A549 (cell line): ENCODE data around the gene STOX2. TPM values are rescaled to one million over a fixed set of nuclear protein-coding genes. Genes with fewer than 3 reads are reported as not detected.

Source experiments
- ATAC-seq, 2 experiments: fragments of 200-7000 bp in 1 of 2; fragments of >200 bp in 1 of 2; cut with Nextera tagmentation in 1 of 2; cut with Tn5 transposase in 1 of 2; 3 replicates each; pipeline versions ENCODE4 v1.8.0 to v1.9.1; 2018 to 2020; ENCODE audit warnings: mild to moderate bottlenecking in 1 of 2, moderate library complexity in 1 of 2
- CTCF ChIA-PET: fragments of 300-600 bp; sonication (Branson Sonifier 250); formaldehyde crosslinking; extraction: SDS; loops from one replicate; lab custom pipeline; 2021; ENCODE audit warnings: antibody characterized with exemption, inconsistent platforms; lab: Yijun Ruan, JAX
- POLR2A ChIA-PET: fragments of 350-600 bp; formaldehyde crosslinking; extraction: SDS; loops from one replicate; lab custom pipeline; 2021; ENCODE audit warnings: antibody characterized with exemption, inconsistent platforms; lab: Yijun Ruan, JAX
- DNase-seq, 2 experiments: peaks; one replicate each; pipeline versions ENCODE4 v3.0.0 to v3.0.0-alpha.2; 2011 to 2016; ENCODE audit warnings: low read depth in 1 of 2, low spot score in 1 of 2
- FAIRE-seq: peaks from 2 replicates; lab custom pipeline; 2011; peaks lifted over from hg19 to GRCh38; lab: Jason Lieb, UNC
- H3K27ac ChIP-seq, 2 experiments: fragments of >200 bp; sonication (Bioruptor Twin); formaldehyde crosslinking; 3 replicates each; pipeline ENCODE4 v1.5.1; 2016 to 2017
- H3K4me1 ChIP-seq: fragments of >200 bp; sonication (Bioruptor Twin); formaldehyde crosslinking; 3 replicates; pipeline ENCODE4 v1.6.1; 2016
- H3K4me2 ChIP-seq: fragments of >200 bp; sonication (Bioruptor Twin); formaldehyde crosslinking; 3 replicates; pipeline ENCODE4 v1.6.1; 2016
- H3K4me3 ChIP-seq: fragments of >200 bp; sonication (Bioruptor Twin); formaldehyde crosslinking; 3 replicates; pipeline ENCODE4 v1.5.1; 2016
- H3K9me3 ChIP-seq: fragments of >200 bp; sonication (Bioruptor Twin); formaldehyde crosslinking; 3 replicates; pipeline ENCODE4 v1.6.1; 2016
- ATOH8 ChIP-seq: fragments of 250-450 bp; sonication (Bioruptor Pico); IDR thresholded peaks from 2 replicates; pipeline ENCODE4 v1.5.0; 2020; ENCODE audit warnings: low read depth, mild to moderate bottlenecking, moderate library complexity
- BCL3 ChIP-seq: fragments of >200 bp; sonication (Bioruptor Twin); formaldehyde crosslinking; IDR thresholded peaks from 3 replicates; pipeline ENCODE4 v1.6.1; 2016
- CEBPB ChIP-seq, 2 experiments: fragments of >200 bp in 1 of 2; sonication (Bioruptor Twin) in 1 of 2; formaldehyde crosslinking in 1 of 2; IDR thresholded peaks; 2 replicates each; pipeline ENCODE4 v1.6.1; 2012 to 2016
- CHD2 ChIP-seq: fragments of 150-350 bp; IDR thresholded peaks from 2 replicates; pipeline ENCODE4 v1.6.1; 2014; ENCODE audit warnings: low read length; ENCODE audit not compliant: partially characterized antibody
- EHMT2 ChIP-seq: fragments of 200-600 bp; sonication (generic); IDR thresholded peaks from 2 replicates; pipeline ENCODE4 v1.6.1; 2016; ENCODE audit warnings: antibody characterized with exemption, low read depth, mild to moderate bottlenecking, moderate library complexity
- GATA3 ChIP-seq: IDR thresholded peaks from 2 replicates; pipeline ENCODE4 v1.6.1; 2012; ENCODE audit warnings: borderline replicate concordance
- HEYL ChIP-seq: fragments of 250-450 bp; sonication (Bioruptor Pico); IDR thresholded peaks from 2 replicates; pipeline ENCODE4 v1.8.0; 2021; ENCODE audit warnings: mild to moderate bottlenecking, moderate library complexity
- HOXB5 ChIP-seq: fragments of 250-450 bp; sonication (Bioruptor Pico); IDR thresholded peaks from 2 replicates; pipeline ENCODE4 v1.5.0; 2020; ENCODE audit warnings: mild to moderate bottlenecking, moderate library complexity
- JUNB ChIP-seq: fragments of >200 bp; sonication (Bioruptor Twin); formaldehyde crosslinking; IDR thresholded peaks from 2 replicates; pipeline ENCODE4 v1.6.1; 2016
- KDM1A ChIP-seq: fragments of 200-600 bp; sonication (generic); IDR thresholded peaks from 2 replicates; pipeline ENCODE4 v1.6.1; 2016; ENCODE audit warnings: low read depth, mild to moderate bottlenecking
- MAX ChIP-seq: IDR thresholded peaks from 2 replicates; pipeline ENCODE4 v1.6.1; 2012
- NFE2L2 ChIP-seq: fragments of 150-350 bp; conservative IDR thresholded peaks from 2 replicates; pipeline ENCODE4 v1.6.1; 2014; ENCODE audit warnings: low read length
- PBX3 ChIP-seq: IDR thresholded peaks from 2 replicates; pipeline ENCODE4 v1.6.1; 2012
- POLR2A ChIP-seq: IDR thresholded peaks from 2 replicates; pipeline ENCODE4 v1.6.1; 2012; ENCODE audit warnings: mild to moderate bottlenecking, low read length
- POLR2AphosphoS2 ChIP-seq: conservative IDR thresholded peaks from 2 replicates; pipeline ENCODE4 v1.6.1; 2012; ENCODE audit warnings: low read length, improper control_type of control experiment, inconsistent platforms
- RAD21 ChIP-seq, 2 experiments: fragments of >200 bp in 1 of 2; sonication (Bioruptor Twin) in 1 of 2; formaldehyde crosslinking in 1 of 2; IDR thresholded peaks in 1 of 2; conservative IDR thresholded peaks in 1 of 2; 2 replicates in 1 of 2; 3 replicates in 1 of 2; pipeline ENCODE4 v1.6.1; 2012 to 2018; ENCODE audit warnings: inconsistent platforms in 1 of 2
- RCOR1 ChIP-seq: fragments of 150-350 bp; IDR thresholded peaks from 2 replicates; pipeline ENCODE4 v1.6.1; 2014; ENCODE audit warnings: antibody characterized with exemption, low read length, low read depth
- RFX5 ChIP-seq: fragments of 450-650 bp; IDR thresholded peaks from 2 replicates; pipeline ENCODE4 v1.7.1; 2014; ENCODE audit warnings: antibody characterized with exemption, mild to moderate bottlenecking, moderate library complexity
- SREBF2 ChIP-seq: fragments of 450-650 bp; IDR thresholded peaks from 2 replicates; pipeline ENCODE4 v1.6.1; 2014; ENCODE audit warnings: mild to moderate bottlenecking, moderate library complexity
- TFCP2L1 ChIP-seq: fragments of 250-450 bp; sonication (Bioruptor Pico); IDR thresholded peaks from 2 replicates; pipeline ENCODE4 v1.5.0; 2021; ENCODE audit warnings: mild to moderate bottlenecking
- TP53 ChIP-seq: fragments of 250-450 bp; sonication (Bioruptor Pico); IDR thresholded peaks from 2 replicates; pipeline ENCODE4 v1.5.0; 2021; ENCODE audit warnings: mild to moderate bottlenecking, moderate library complexity
- ZC3H11A ChIP-seq: fragments of 450-650 bp; IDR thresholded peaks from 2 replicates; pipeline ENCODE4 v1.6.1; 2014; ENCODE audit warnings: antibody characterized with exemption, mild to moderate bottlenecking
- ZNF302 ChIP-seq: fragments of 250-450 bp; sonication (Bioruptor Pico); IDR thresholded peaks from 2 replicates; pipeline ENCODE4 v1.9.0; 2021; ENCODE audit warnings: inconsistent platforms, mild to moderate bottlenecking, moderate library complexity
- WGBS: methylation state at CpG from one replicate; pipeline ENCODE4 v1.1.6; 2017; ENCODE audit errors: missing lambda C conversion rate; 5-methylcytosine and 5-hydroxymethylcytosine counted together
- polyA plus RNA-seq, 4 experiments: library from polyadenylated mRNA; depleted of rRNA in 3 of 4; stranded (reverse); fragments of >200 nt; fragmentation: RNase III in 1 of 4; extraction: RNeasy Plus Mini Kit Qiagen cat#74134 plus additional on column Dnase treatment in 1 of 4; gene quantifications; 2 replicates in 3 of 4; 3 replicates in 1 of 4; pipeline ENCODE4 v1.2.3, GENCODE V29; 2011 to 2017
- TF ChIP-seq, protein P1 (sequence below): fragments of 450-650 bp; IDR thresholded peaks from 2 replicates; pipeline ENCODE4 v1.6.1; 2014; ENCODE audit warnings: antibody characterized with exemption

Gene STOX2
- polyA plus RNA-seq, 2 of the 4 experiments (the other 2 are of a cell fraction) = 2.7 to 5.2 TPM

DNA sequence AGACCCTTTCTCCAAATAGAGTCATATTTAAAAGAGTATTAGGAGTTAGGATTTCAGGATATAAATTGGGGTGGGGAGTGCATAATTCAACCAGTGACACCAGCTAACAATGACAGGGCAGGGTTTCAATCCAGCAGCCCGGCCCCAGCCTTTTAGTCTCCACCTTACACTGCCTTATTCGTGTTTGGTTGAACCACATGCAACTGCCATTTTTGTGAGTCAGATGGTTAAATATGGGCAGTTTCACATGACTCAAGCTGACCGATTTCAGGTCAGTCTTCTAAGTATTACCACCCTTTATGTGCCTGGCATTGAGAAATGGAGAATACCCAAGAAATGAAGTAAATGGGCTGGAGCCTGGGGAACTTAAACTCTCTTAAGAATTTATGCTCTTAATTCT, 102.8 kb downstream of the STOX2 start (continued):
- TF ChIP-seq RCOR1 (no peak), KDM1A (no peak), ATOH8 (CRISPR knock-in tag) (no peak), EHMT2 (no peak), NFE2L2 (no peak), ZC3H11A (no peak), BCL3 (no peak), POLR2A (no peak), HOXB5 (CRISPR knock-in tag) (no peak), SREBF2 (no peak), CEBPB (IDR thresholded peaks at IDR 0.05) (no peak)
- TF ChIP-seq, all 56 proteins: peak for 0

- FAIRE-seq (no peak), DNase-seq (no peak), ATAC-seq (no peak)
- H3K9me3 ChIP-seq = no peaks in the 10 kb centered on the region
- no peak overlapping the region for H3K4me3 ChIP-seq
- H3K4me1 ChIP-seq = no peaks in the 10 kb centered on the region
- POLR2A ChIA-PET = no interaction called here
- WGBS = 89% methylated on average over 6 of the region's 14 CpGs
- TF ChIP-seq POLR2AphosphoS2 = no peak
- no peak for TF ChIP-seq POLR2A
- TF ChIP-seq RAD21 (conservative IDR thresholded peaks at IDR 0.05 in 1 of 2, IDR thresholded peaks at IDR 0.05 in 1 of 2) = no peak
- no peak for TF ChIP-seq CEBPB (IDR thresholded peaks at IDR 0.05)
- no peak for TF ChIP-seq MAX
- no peak for TF ChIP-seq ZC3H11A
- no peak for TF ChIP-seq RFX5
- TF ChIP-seq BCL3 = no peak
- TF ChIP-seq PBX3 = no peak
- TF ChIP-seq HEYL (CRISPR knock-in tag) = no peak
- TF ChIP-seq, protein P1, sequence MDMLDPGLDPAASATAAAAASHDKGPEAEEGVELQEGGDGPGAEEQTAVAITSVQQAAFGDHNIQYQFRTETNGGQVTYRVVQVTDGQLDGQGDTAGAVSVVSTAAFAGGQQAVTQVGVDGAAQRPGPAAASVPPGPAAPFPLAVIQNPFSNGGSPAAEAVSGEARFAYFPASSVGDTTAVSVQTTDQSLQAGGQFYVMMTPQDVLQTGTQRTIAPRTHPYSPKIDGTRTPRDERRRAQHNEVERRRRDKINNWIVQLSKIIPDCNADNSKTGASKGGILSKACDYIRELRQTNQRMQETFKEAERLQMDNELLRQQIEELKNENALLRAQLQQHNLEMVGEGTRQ = no peak
- no peak for TF ChIP-seq JUNB
- TF ChIP-seq, all 56 proteins: peak for 0
- CTCF ChIA-PET = interaction anchor here (0.6 kb wide), 1 partner anchor 23 kb away, joined by 3 read pairs; no protein-coding TSS in a partner anchor
- no peak overlapping the region for H3K27ac ChIP-seq
- no peak overlapping the region for H3K4me2 ChIP-seq
These were observed 105.6 kb downstream of the STOX2 start for GRCh38 chr4:184010696-184011095.

- Histone ChIP-seq H3K4me2 (no peak overlapping the region), H3K27ac (no peak overlapping the region), H3K4me1 (no peaks in the 10 kb centered on the region), H3K9me3 (no peaks in the 10 kb centered on the region), H3K4me3 (no peak overlapping the region)
- DNase-seq (no peak), FAIRE-seq (no peak), ATAC-seq (no peak)
- POLR2A ChIA-PET = no interaction called here
- WGBS = 93% methylated on average over 2 of the region's 2 CpGs
- no peak for TF ChIP-seq ZNF302
- TF ChIP-seq TFCP2L1 (CRISPR knock-in tag) = no peak
- TF ChIP-seq BCL3 = no peak
- no peak for TF ChIP-seq MAX
- TF ChIP-seq GATA3 = no peak
- TF ChIP-seq TP53 (CRISPR knock-in tag) = no peak
- no peak for TF ChIP-seq CHD2
- CTCF ChIA-PET = no interaction called here
These were observed 106.8 kb downstream of the STOX2 start for GRCh38 chr4:184011826-184012380.
